Measurements from ENCODE around the gene SKIDA1. TPM values are rescaled to one million over a fixed set of nuclear protein-coding genes. Genes with fewer than 3 reads are reported as not detected.

Gene SKIDA1
- total and polyA plus RNA-seq, 4 donors: 0.63 to 2.6 (median 1.6) TPM

- Histone ChIP-seq H3K4me3 (ENCODE audit: low read depth in 1 of 3, low read length in 3 of 3) (peak overlapping the region; percentile 59 to 73 (median 64)), H3K9ac (ENCODE audit: low read depth in 1 of 2, low read length in 2 of 2) (peak overlapping the region; percentile 36 to 84), H3K27me3 (ENCODE audit: control insufficient read depth in 4 of 4, insufficient read depth in 4 of 4, low read length in 3 of 4) (no peaks in the 10 kb centered on the region), H3K36me3 (ENCODE audit: control insufficient read depth in 4 of 4, insufficient read depth in 3 of 4, low read depth in 1 of 4, low read length in 3 of 4) (no peaks in the 10 kb centered on the region), H3K9me3 (ENCODE audit: control insufficient read depth in 4 of 4, low read length in 3 of 4) (no peaks in the 10 kb centered on the region), H3K27ac (ENCODE audit: low read depth in 1 of 2, low read length in 2 of 2) (peak overlapping the region; percentile 88 to 94), H3K4me1 (ENCODE audit: control insufficient read depth in 4 of 4, insufficient read depth in 4 of 4, low read length in 3 of 4) (peaks cover 12 to 70% (median 60%) of the 10 kb centered on the region in 4 donors)
- TF ChIP-seq RAD21 (IDR thresholded peaks at IDR 0.05): peak; percentile 31 to 48
- peak; percentile 85 for TF ChIP-seq HNF4G (IDR thresholded peaks at IDR 0.05)
- TF ChIP-seq FOXA1 (IDR thresholded peaks at IDR 0.05): peak; percentile 13
- TF ChIP-seq EGR1 (IDR thresholded peaks at IDR 0.05; ENCODE audit: low read depth in 2 of 2): no peak
- peak; percentile 17 for TF ChIP-seq ZBTB33 (IDR thresholded peaks at IDR 0.05)
- peak; percentile 75 to 78 for TF ChIP-seq RXRA (IDR thresholded peaks at IDR 0.05)
- TF ChIP-seq SP1 (IDR thresholded peaks at IDR 0.05): peak; percentile 85
- TF ChIP-seq HNF4A (conservative IDR thresholded peaks at IDR 0.05): peak; percentile 91 to 92
- TF ChIP-seq MAX (IDR thresholded peaks at IDR 0.05): peak; percentile 75
- peak; percentile 32 for TF ChIP-seq YY1 (IDR thresholded peaks at IDR 0.05)
- peak; percentile 25 for TF ChIP-seq ATF3 (IDR thresholded peaks at IDR 0.05)
- TF ChIP-seq FOXA2 (IDR thresholded peaks at IDR 0.05): peak; percentile 22
- TF ChIP-seq TAF1 (conservative IDR thresholded peaks at IDR 0.05): peak; percentile 56
- TF ChIP-seq NR2F2 (IDR thresholded peaks at IDR 0.05): peak; percentile 16
- TF ChIP-seq JUND (IDR thresholded peaks at IDR 0.05): peak in 1 of 2 donors; percentile 27
- no peak for TF ChIP-seq GABPA (IDR thresholded peaks at IDR 0.05 in 1 of 2, conservative IDR thresholded peaks at IDR 0.05 in 1 of 2)
- TF ChIP-seq CTCF (IDR thresholded peaks at IDR 0.05; ENCODE audit: low read depth, low read length, missing input control): no peak
- peak; percentile 74 for TF ChIP-seq REST (IDR thresholded peaks at IDR 0.05)
- WGBS: 16% methylated on average over 39 of the region's 39 CpGs
- DNase-seq (ENCODE audit: low spot score): peak; percentile 66
Observed at GRCh38 chr10:21510241-21511094, 15.0 kb downstream of the SKIDA1 start.

All from liver (tissue), 9 donors.